Keratinocyte (primary cell): ENCODE results near the gene GOLT1A. TPM values are rescaled to one million over a fixed set of nuclear protein-coding genes. Genes with fewer than 3 reads are reported as not detected.

ENCODE experiments used
- DNase-seq: peaks from one replicate; pipeline ENCODE4 v3.0.0-alpha.2; 2011; ENCODE audit warnings: low read depth, missing footprints, low spot score
- FAIRE-seq: peaks from 2 replicates; lab custom pipeline; 2011; peaks lifted over from hg19 to GRCh38; lab: Jason Lieb, UNC
- H2AFZ ChIP-seq: 2 replicates; pipeline ENCODE4 v1.6.0; 2012; ENCODE audit warnings: low read length, control low read depth, inconsistent platforms; ENCODE audit not compliant: control insufficient read depth
- H3K27ac ChIP-seq: 2 replicates; pipeline ENCODE4 v1.5.1; 2011; ENCODE audit warnings: low read length; ENCODE audit not compliant: control insufficient read depth, insufficient read depth
- H3K27me3 ChIP-seq: 3 replicates; pipeline ENCODE4 v1.6.0; 2011; ENCODE audit warnings: low read length; ENCODE audit not compliant: control insufficient read depth, insufficient read depth; ENCODE audit errors: extremely low read depth
- H3K36me3 ChIP-seq, 2 experiments: 2 replicates in 1 of 2; 3 replicates in 1 of 2; pipeline ENCODE4 v1.5.1; 2011; ENCODE audit warnings: low read length in 2 of 2, mild to moderate bottlenecking in 1 of 2; ENCODE audit not compliant: control insufficient read depth in 2 of 2, insufficient read depth in 2 of 2; ENCODE audit errors: extremely low read depth in 1 of 2
- H3K4me1 ChIP-seq: 3 replicates; pipeline ENCODE4 v1.5.1; 2011; ENCODE audit warnings: low read length; ENCODE audit not compliant: control insufficient read depth, insufficient read depth; ENCODE audit errors: extremely low read depth
- H3K4me2 ChIP-seq: 3 replicates; pipeline ENCODE4 v1.6.0; 2011; ENCODE audit warnings: low read depth, low read length; ENCODE audit not compliant: control insufficient read depth, insufficient read depth; ENCODE audit errors: extremely low read depth
- H3K4me3 ChIP-seq, 3 experiments: fragments of 200-600 bp in 1 of 3; sonication (generic) in 1 of 3; 2 replicates in 2 of 3; 3 replicates in 1 of 3; pipeline ENCODE4 v1.5.1; 2011 to 2016; ENCODE audit warnings: low read length in 3 of 3, mild to moderate bottlenecking in 3 of 3, control low read depth in 2 of 3, inconsistent platforms in 1 of 3, low read depth in 1 of 3, mixed read lengths in 1 of 3, mixed run types in 1 of 3, moderate library complexity in 1 of 3; ENCODE audit not compliant: control insufficient read depth in 2 of 3, insufficient read depth in 2 of 3; ENCODE audit errors: extremely low read depth in 1 of 3
- H3K79me2 ChIP-seq: 2 replicates; pipeline ENCODE4 v1.6.0; 2012; ENCODE audit warnings: low read length; ENCODE audit not compliant: control insufficient read depth, insufficient read depth
- H3K9ac ChIP-seq: 3 replicates; pipeline ENCODE4 v1.6.0; 2011; ENCODE audit warnings: low read length; ENCODE audit not compliant: control insufficient read depth, insufficient read depth; ENCODE audit errors: extremely low read depth
- H3K9me1 ChIP-seq: 3 replicates; pipeline ENCODE4 v1.6.0; 2011; ENCODE audit warnings: low read length; ENCODE audit not compliant: control insufficient read depth, insufficient read depth; ENCODE audit errors: extremely low read depth
- H3K9me3 ChIP-seq: 2 replicates; pipeline ENCODE4 v1.5.1; 2012; ENCODE audit warnings: low read depth, low read length; ENCODE audit not compliant: control insufficient read depth
- H4K20me1 ChIP-seq: 3 replicates; pipeline ENCODE4 v1.6.0; 2011; ENCODE audit warnings: low read length; ENCODE audit not compliant: control insufficient read depth, insufficient read depth; ENCODE audit errors: extremely low read depth
- EZH2 ChIP-seq: IDR thresholded peaks from one replicate; pipeline ENCODE4 v1.6.1; 2012; ENCODE audit warnings: inconsistent platforms, mild to moderate bottlenecking, low read length, moderate library complexity
- dilution Hi-C: fragments of 300-500 bp; cut with MboI; formaldehyde crosslinking; loops from one replicate; pipeline ENCODE4 v1.7.0; 2020; ENCODE audit warnings: low sequenced_read_pairs; ENCODE audit not compliant: extremely low pct_ligation_motif_present
- polyA plus RNA-seq, 5 experiments: library from polyadenylated mRNA; depleted of rRNA in 3 of 5; stranded (reverse) in 3 of 5; stranded (forward) in 1 of 5; unstranded in 1 of 5; fragments of >200 nt; gene quantifications; 1 replicate in 1 of 5; 2 replicates in 3 of 5; 3 replicates in 1 of 5; pipeline versions ENCODE4 v1.2.1 to v1.2.3, GENCODE V29; 2011 to 2012; ENCODE audit warnings: missing spikeins in 2 of 5, low read depth in 1 of 5, low replicate concordance in 1 of 5
- TF ChIP-seq, protein P1 (sequence below), 3 experiments: IDR thresholded peaks in 1 of 3; conservative IDR thresholded peaks in 1 of 3; optimal IDR thresholded peaks in 1 of 3; 2 replicates in 2 of 3; 3 replicates in 1 of 3; pipeline versions ENCODE3 to v1.5.1; 2011; ENCODE audit warnings: low read length in 3 of 3, mild to moderate bottlenecking in 3 of 3, moderate library complexity in 2 of 3, control low read depth in 1 of 3, inconsistent platforms in 1 of 3; ENCODE audit not compliant: insufficient read depth in 2 of 3; ENCODE audit errors: extremely low read depth in 1 of 3

The GOLT1A gene
- polyA plus RNA-seq, 1 donor (not counting 4 experiments of a cell fraction or from before 2014, with no cell fraction given) = 0.46 TPM

DNA sequence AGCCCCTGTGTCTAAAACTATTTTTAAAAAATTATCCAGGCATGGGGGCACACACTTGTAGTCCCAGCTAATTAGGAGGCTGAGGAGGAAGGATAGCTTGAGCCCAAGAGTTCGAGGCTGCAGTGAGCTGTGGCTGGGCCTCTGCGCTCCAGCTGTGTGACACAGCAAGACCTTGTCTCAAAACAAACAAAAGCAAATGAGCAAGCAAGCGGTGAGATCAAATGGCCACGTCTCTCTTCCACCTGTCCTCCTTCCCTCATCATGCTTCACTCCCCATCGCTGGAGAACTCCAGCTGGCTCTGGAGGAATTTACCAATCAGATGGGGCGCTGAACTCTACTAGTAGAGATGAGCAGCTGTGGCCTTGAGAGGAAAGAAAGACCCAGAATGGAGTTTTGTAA, 33.7 kb downstream of the GOLT1A start:
- H3K9ac ChIP-seq = no peak overlapping the region
- dilution Hi-C loops = no loop called here
- no peaks in the 10 kb centered on the region for H4K20me1 ChIP-seq
- no peaks in the 10 kb centered on the region for H3K79me2 ChIP-seq
- no peak overlapping the region for H3K4me3 ChIP-seq
- H3K4me1 ChIP-seq = no peaks in the 10 kb centered on the region
- H3K4me2 ChIP-seq = no peak overlapping the region
- TF ChIP-seq EZH2 = no peak
- TF ChIP-seq, protein P1, sequence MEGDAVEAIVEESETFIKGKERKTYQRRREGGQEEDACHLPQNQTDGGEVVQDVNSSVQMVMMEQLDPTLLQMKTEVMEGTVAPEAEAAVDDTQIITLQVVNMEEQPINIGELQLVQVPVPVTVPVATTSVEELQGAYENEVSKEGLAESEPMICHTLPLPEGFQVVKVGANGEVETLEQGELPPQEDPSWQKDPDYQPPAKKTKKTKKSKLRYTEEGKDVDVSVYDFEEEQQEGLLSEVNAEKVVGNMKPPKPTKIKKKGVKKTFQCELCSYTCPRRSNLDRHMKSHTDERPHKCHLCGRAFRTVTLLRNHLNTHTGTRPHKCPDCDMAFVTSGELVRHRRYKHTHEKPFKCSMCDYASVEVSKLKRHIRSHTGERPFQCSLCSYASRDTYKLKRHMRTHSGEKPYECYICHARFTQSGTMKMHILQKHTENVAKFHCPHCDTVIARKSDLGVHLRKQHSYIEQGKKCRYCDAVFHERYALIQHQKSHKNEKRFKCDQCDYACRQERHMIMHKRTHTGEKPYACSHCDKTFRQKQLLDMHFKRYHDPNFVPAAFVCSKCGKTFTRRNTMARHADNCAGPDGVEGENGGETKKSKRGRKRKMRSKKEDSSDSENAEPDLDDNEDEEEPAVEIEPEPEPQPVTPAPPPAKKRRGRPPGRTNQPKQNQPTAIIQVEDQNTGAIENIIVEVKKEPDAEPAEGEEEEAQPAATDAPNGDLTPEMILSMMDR (optimal IDR thresholded peaks at IDR 0.05 in 1 of 3, IDR thresholded peaks at IDR 0.05 in 1 of 3, conservative IDR thresholded peaks at IDR 0.05 in 1 of 3; ENCODE audit: extremely low read depth in 1 of 3, insufficient read depth in 2 of 3, low read length in 3 of 3) = no peak
- no peak overlapping the region for H2AFZ ChIP-seq
- no peaks in the 10 kb centered on the region for H3K36me3 ChIP-seq
- no peaks in the 10 kb centered on the region for H3K9me3 ChIP-seq
- no peak for FAIRE-seq
- no peaks in the 10 kb centered on the region for H3K9me1 ChIP-seq
- no peak for DNase-seq
- no peaks in the 10 kb centered on the region for H3K27me3 ChIP-seq
- no peak overlapping the region for H3K27ac ChIP-seq

- Histone ChIP-seq H3K4me1 (no peaks in the 10 kb centered on the region), H3K4me2 (no peak overlapping the region), H2AFZ (no peak overlapping the region), H3K36me3 (no peaks in the 10 kb centered on the region), H3K9ac (no peak overlapping the region), H3K79me2 (no peaks in the 10 kb centered on the region), H3K9me3 (no peaks in the 10 kb centered on the region), H3K9me1 (no peaks in the 10 kb centered on the region), H3K27ac (no peak overlapping the region), H3K4me3 (no peak overlapping the region), H4K20me1 (no peaks in the 10 kb centered on the region), H3K27me3 (no peaks in the 10 kb centered on the region)
- FAIRE-seq (no peak), DNase-seq (no peak)
- TF ChIP-seq, protein P1 (optimal IDR thresholded peaks at IDR 0.05 in 1 of 3, IDR thresholded peaks at IDR 0.05 in 1 of 3, conservative IDR thresholded peaks at IDR 0.05 in 1 of 3; ENCODE audit: extremely low read depth in 1 of 3, insufficient read depth in 2 of 3, low read length in 3 of 3) = no peak
- no peak for TF ChIP-seq EZH2
- dilution Hi-C loops = no loop called here
These were observed 35.1 kb downstream of the GOLT1A start for GRCh38 chr1:204178487-204179281.
